ENCODE results near the gene ELAC1.

The ELAC1 gene

GRCh38 chr18:51029694-51030536 lies 62.1 kb downstream of the ELAC1 start, which contains the start of gene SMAD4:
Gene SMAD4 (plus strand): TSS chr18:51030213. CDS start chr18:51047047, 16,834 bp downstream.
- TF ChIP-seq CTCF (conservative IDR thresholded peaks at IDR 0.05; ENCODE audit: low read depth, low read length), result no peak
- DNase-seq (ENCODE audit: low read depth), result peak; percentile 80
- peak within 1 kb of the TSS; percentile 88 for H3K4me3 ChIP-seq (ENCODE audit: low read length)

- no peak for DNase-seq (ENCODE audit: low read depth)
- peak overlapping the region; percentile 88 for H3K4me3 ChIP-seq (ENCODE audit: low read length)
- TF ChIP-seq CTCF (conservative IDR thresholded peaks at IDR 0.05; ENCODE audit: low read depth, low read length), result no peak
These were observed 62.9 kb downstream of the ELAC1 start for GRCh38 chr18:51030537-51031258.

- H3K4me3 ChIP-seq (ENCODE audit: low read length), result peak overlapping the region; percentile 88
- no peak for DNase-seq (ENCODE audit: low read depth)
- TF ChIP-seq CTCF (conservative IDR thresholded peaks at IDR 0.05; ENCODE audit: low read depth, low read length), result no peak
These were observed 64.4 kb downstream of the ELAC1 start for GRCh38 chr18:51032193-51032592.

GRCh38 chr18:51037230-51037629 lies 69.4 kb downstream of the ELAC1 start:
- no peak for TF ChIP-seq CTCF (conservative IDR thresholded peaks at IDR 0.05; ENCODE audit: low read depth, low read length)
- H3K4me3 ChIP-seq (ENCODE audit: low read length), result no peak overlapping the region
- no peak for DNase-seq (ENCODE audit: low read depth)
